ENCODE measurements around the gene HSBP1.

The HSBP1 gene

GRCh38 chr16:83842291-83842690 is 34.5 kb downstream of the HSBP1 start:
- DNase-seq: no peak

- DNase-seq: peak; percentile 43 to 54
These were observed 35.2 kb downstream of the HSBP1 start for GRCh38 chr16:83842756-83843507.

- peak; percentile 12 to 25 for DNase-seq
These were observed 35.9 kb downstream of the HSBP1 start for GRCh38 chr16:83843657-83844056.

GRCh38 chr16:83845263-83845662 is 37.5 kb downstream of the HSBP1 start:
- no peak for DNase-seq

GRCh38 chr16:83847371-83848225 is 39.8 kb downstream of the HSBP1 start:
- peak; percentile 80 to 92 for DNase-seq

- DNase-seq: no peak
These were observed 41.6 kb downstream of the HSBP1 start for GRCh38 chr16:83849421-83849820.

- no peak for DNase-seq
These were observed 43.2 kb downstream of the HSBP1 start for GRCh38 chr16:83850947-83851346.

GRCh38 chr16:83851473-83851872 is 43.7 kb downstream of the HSBP1 start:
- DNase-seq: no peak

GRCh38 chr16:83852774-83853173 is 45.0 kb downstream of the HSBP1 start:
- no peak for DNase-seq

- DNase-seq: no peak
These were observed 46.1 kb downstream of the HSBP1 start for GRCh38 chr16:83853834-83854233.

GRCh38 chr16:83854420-83854819 is 46.6 kb downstream of the HSBP1 start:
- DNase-seq: no peak

GRCh38 chr16:83856792-83857191 is 49.0 kb downstream of the HSBP1 start:
- DNase-seq: no peak

- DNase-seq: no peak
These were observed 51.5 kb downstream of the HSBP1 start for GRCh38 chr16:83859265-83859664.

GRCh38 chr16:83862661-83863060 is 54.9 kb downstream of the HSBP1 start:
- DNase-seq: no peak

GRCh38 chr16:83863682-83864081 is 55.9 kb downstream of the HSBP1 start:
- DNase-seq: no peak
